Measurements from ENCODE around the gene GRK3. TPM values are rescaled to one million over a fixed set of nuclear protein-coding genes. Genes with fewer than 3 reads are reported as not detected.

Gene GRK3
- total RNA-seq, 4 donors from 2014 or later = 17.2 to 45.1 (median 27.1) TPM

DNA sequence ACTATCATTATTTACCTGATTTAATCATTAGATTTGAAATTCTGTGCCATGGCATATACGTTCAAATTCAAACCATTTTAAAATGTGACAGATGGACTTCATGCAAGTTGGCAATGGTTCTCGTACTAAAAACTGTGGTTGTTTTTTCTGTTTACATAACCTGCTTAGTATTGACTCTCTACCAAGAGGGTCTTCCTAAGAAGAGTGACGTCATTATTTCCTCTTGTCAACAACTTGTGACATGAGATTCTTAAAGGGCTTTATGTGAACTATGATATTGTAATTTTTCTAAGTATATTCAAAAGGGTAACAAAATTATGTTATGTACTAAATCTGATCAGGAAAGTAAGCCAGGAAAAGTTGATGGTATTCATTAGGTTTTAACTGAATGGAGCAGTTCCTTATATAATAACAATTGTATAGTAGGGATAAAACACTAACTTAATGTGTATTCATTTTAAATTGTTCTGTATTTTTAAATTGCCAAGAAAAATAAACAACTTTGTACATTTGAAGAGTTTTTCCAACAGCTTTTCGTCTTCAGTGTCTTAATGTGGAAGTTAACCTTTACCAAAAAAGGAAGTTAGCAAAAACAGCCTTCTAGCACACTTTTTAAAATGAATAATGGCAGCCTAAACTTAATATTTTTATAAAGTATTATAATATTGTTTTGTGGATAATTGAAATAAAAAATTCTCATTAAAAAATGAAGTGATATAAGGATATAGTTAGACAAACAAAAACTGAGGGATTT, 87.0 kb downstream of the GRK3 start:
- ATAC-seq (ENCODE audit: low FRiP score) (no peak), DNase-seq (ENCODE audit: low spot score) (no peak)
- TF ChIP-seq, protein P1, sequence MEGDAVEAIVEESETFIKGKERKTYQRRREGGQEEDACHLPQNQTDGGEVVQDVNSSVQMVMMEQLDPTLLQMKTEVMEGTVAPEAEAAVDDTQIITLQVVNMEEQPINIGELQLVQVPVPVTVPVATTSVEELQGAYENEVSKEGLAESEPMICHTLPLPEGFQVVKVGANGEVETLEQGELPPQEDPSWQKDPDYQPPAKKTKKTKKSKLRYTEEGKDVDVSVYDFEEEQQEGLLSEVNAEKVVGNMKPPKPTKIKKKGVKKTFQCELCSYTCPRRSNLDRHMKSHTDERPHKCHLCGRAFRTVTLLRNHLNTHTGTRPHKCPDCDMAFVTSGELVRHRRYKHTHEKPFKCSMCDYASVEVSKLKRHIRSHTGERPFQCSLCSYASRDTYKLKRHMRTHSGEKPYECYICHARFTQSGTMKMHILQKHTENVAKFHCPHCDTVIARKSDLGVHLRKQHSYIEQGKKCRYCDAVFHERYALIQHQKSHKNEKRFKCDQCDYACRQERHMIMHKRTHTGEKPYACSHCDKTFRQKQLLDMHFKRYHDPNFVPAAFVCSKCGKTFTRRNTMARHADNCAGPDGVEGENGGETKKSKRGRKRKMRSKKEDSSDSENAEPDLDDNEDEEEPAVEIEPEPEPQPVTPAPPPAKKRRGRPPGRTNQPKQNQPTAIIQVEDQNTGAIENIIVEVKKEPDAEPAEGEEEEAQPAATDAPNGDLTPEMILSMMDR (IDR thresholded peaks at IDR 0.05) = no peak

DNA sequence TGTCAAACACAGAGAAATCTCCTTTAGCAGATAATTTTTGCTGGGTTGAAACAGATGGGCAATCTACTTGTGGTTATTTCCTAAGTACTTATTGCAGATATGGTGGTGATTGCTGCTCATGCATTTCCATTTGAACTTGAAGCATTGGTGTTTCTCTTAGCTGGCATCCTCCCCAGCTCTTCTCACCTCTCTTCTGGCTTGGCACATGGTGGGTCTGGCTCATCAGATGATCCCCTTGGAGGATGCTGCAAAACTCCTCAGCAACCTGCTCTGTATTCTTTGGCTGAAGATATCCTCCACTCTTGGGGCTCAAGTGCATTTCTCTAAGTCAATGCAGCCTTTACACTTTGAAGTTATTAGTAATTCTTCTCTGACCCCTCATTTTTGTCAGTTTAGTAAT, 90.2 kb downstream of the GRK3 start:
- TF ChIP-seq, protein P1 (IDR thresholded peaks at IDR 0.05) = no peak
- ATAC-seq (ENCODE audit: low FRiP score) (no peak), DNase-seq (ENCODE audit: low spot score) (no peak)

DNA sequence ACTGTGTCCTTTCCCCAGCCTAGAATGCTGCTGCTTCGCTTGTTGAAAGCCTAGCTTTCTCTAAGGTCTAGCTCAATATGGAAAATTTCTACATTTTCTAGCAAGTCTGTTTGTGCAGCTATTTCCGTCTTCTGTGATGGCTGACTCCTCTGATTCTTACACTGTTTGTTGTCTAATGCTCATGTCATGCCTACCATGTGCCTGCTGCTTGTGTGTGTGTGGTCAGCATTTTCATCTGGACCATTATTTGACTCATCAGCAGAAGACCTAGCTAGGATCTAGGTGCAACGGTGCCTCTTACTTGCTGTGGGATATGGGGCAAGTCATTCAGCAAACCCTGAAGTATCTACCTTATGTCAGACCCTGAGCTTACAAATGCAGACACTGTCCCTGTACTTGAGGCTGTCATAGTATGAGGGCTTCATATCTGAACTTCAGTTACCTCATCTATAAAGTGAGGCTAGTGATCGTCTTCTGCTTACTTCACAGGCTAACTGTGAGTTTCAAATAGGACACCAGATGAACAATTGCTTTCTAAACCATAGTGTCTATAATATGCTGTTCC, 91.0 kb downstream of the GRK3 start:
- ATAC-seq (ENCODE audit: low FRiP score) = no peak
- TF ChIP-seq, protein P1 (IDR thresholded peaks at IDR 0.05) = no peak
- DNase-seq (ENCODE audit: low spot score) = no peak

DNA sequence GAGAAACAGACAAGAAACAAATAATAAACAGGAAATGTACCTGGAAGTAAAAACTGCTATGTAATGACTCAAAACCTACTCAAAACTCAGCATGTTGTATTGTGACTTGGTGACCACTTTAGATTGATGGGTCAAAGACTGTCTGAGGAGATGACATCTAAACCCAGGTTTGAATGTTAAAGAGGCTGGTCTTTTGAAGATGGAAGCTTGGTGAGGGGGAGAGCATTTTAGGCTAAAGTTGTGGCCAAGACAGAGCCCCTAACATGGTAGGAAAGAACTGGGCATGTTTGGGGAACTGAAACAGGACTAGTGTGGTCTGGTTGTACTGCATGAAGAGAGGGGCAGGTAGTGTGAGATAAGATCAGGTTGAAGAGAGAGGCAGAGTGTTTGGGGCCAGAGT, 92.2 kb downstream of the GRK3 start:
- ATAC-seq (ENCODE audit: low FRiP score) (no peak), DNase-seq (ENCODE audit: low spot score) (no peak)
- TF ChIP-seq, protein P1 (IDR thresholded peaks at IDR 0.05) = no peak

DNA sequence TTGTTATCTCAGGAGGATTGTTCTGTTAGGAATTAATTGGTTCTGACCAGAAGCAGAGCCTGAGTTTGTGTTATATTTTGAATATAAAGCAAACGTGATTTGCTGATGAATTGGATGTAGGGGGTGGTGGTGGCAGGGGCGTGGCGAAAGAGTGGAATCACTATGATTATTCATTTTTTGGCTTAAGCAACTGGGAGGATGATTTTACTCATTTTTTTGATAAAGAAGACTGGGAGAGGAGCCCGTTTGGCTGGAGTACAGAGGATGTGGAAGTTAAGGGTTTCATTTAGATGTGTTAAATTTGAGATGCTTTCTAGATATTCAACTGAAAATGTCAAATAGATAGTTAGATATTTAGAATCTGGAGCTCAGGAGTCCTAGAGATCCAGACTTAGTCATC, 94.2 kb downstream of the GRK3 start:
- no peak for DNase-seq (ENCODE audit: low spot score)
- TF ChIP-seq, protein P1 (IDR thresholded peaks at IDR 0.05) = no peak
- peak; percentile 60 for ATAC-seq (ENCODE audit: low FRiP score)

DNA sequence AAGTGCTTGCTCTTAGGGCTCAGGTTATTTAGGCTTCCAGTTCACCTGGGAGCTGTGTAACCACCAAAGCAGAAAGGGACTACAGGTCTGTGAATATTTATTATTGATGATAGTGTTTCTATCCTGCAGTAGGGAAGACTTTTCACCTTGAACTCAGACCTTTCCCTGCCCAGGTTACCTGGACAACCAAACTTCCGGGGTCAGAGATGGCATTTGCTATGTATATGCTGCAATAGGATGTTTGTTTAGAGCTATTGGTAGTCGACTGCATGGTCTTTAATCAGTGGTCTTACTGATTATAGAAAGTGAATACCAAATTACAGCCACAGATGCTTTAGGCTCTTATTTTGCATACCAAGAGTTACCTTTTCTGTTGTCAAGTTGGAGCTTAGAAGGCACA, 94.9 kb downstream of the GRK3 start:
- TF ChIP-seq, protein P1 (IDR thresholded peaks at IDR 0.05) = no peak
- ATAC-seq (ENCODE audit: low FRiP score) = no peak
- no peak for DNase-seq (ENCODE audit: low spot score)

DNA sequence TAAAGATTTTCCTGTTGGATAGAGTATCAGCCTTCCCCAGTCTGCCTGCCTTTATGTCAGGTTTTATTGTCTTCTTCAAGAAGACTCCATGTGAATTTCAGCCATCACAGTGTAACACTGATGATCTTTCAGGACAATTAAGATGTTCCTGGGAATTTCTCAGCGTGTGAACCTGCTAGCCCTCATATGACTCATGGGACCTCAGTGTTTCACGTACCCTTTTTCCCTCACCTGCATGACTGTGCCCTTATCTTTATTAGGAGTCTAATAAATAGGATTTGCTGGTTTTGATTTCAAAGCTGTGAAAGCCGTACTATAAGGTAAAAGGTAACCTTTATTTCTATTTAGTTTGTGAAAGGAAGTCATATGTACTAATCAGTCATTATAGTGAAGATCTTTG, 95.9 kb downstream of the GRK3 start:
- TF ChIP-seq, protein P1 (IDR thresholded peaks at IDR 0.05) = no peak
- ATAC-seq (ENCODE audit: low FRiP score) = no peak

More for the DNA sequence above, 95.9 kb downstream of the GRK3 start:
- no peak for DNase-seq (ENCODE audit: low spot score)

Measured in omental fat pad (tissue), 4 donors.